DMS53 (cell line): ENCODE results near the gene DDX3X.
"Not testable (repeated sequence)": the region's sequence is repeated elsewhere in the genome, so short reads cannot be mapped to it uniquely, and the experiment has no call there.

Experiments
- DNase-seq: peaks from one replicate; lab custom pipeline; 2025; lab: John Stamatoyannopoulos, UW

DDX3X gene

GRCh38 chrX:41329101-41329500 lies 4.9 kb upstream of the DDX3X start:
- DNase-seq = no peak

- DNase-seq = peak; percentile 57
Observed at GRCh38 chrX:41332005-41332404, 2.0 kb upstream of the DDX3X start.

- peak; percentile 74 for DNase-seq
Observed at GRCh38 chrX:41332408-41333002, 1.5 kb upstream of the DDX3X start.

GRCh38 chrX:41333003-41333743 lies 789 bp upstream of the DDX3X start:
- DNase-seq = peak; percentile 98

GRCh38 chrX:41334363-41335197 lies 618 bp downstream of the DDX3X start:
- DNase-seq = peak; percentile 80

GRCh38 chrX:41335198-41335957 lies 1.4 kb downstream of the DDX3X start:
- peak; percentile 37 for DNase-seq

GRCh38 chrX:41335958-41336331 lies 2.0 kb downstream of the DDX3X start:
- DNase-seq = no peak

GRCh38 chrX:41336447-41336846 lies 2.5 kb downstream of the DDX3X start:
- DNase-seq = no peak

GRCh38 chrX:41337140-41337539 lies 3.2 kb downstream of the DDX3X start:
- DNase-seq = peak; percentile 8

- DNase-seq = no peak
Observed at GRCh38 chrX:41338436-41338835, 4.5 kb downstream of the DDX3X start.

- DNase-seq = no peak
Observed at GRCh38 chrX:41339148-41339547, 5.2 kb downstream of the DDX3X start.

GRCh38 chrX:41344053-41344452 lies 10.1 kb downstream of the DDX3X start:
- DNase-seq = no peak

GRCh38 chrX:41347186-41347585 lies 13.2 kb downstream of the DDX3X start:
- no peak for DNase-seq

GRCh38 chrX:41348551-41348950 lies 14.6 kb downstream of the DDX3X start:
- DNase-seq = no peak

GRCh38 chrX:41350150-41350975 lies 16.4 kb downstream of the DDX3X start:
- DNase-seq = peak; percentile 55

GRCh38 chrX:41350976-41351569 lies 17.1 kb downstream of the DDX3X start:
- DNase-seq = peak; percentile 49

GRCh38 chrX:41351923-41352322 lies 18.0 kb downstream of the DDX3X start:
- DNase-seq = no peak

GRCh38 chrX:41352329-41352838 lies 18.4 kb downstream of the DDX3X start:
- no peak for DNase-seq

GRCh38 chrX:41353985-41354384 lies 20.0 kb downstream of the DDX3X start:
- no peak for DNase-seq

GRCh38 chrX:41369152-41369551 lies 35.2 kb downstream of the DDX3X start:
- no peak for DNase-seq

GRCh38 chrX:41371575-41371974 lies 37.6 kb downstream of the DDX3X start:
- DNase-seq = not testable (repeated sequence)
